ENCODE measurements around the gene PRKCQ. TPM values are rescaled to one million over a fixed set of nuclear protein-coding genes. Genes with fewer than 3 reads are reported as not detected.
"Not testable (repeated sequence)": the region's sequence is repeated elsewhere in the genome, so short reads cannot be mapped to it uniquely, and the experiment has no call there.

The PRKCQ gene
- total RNA-seq, 2 donors from 2014 or later = 0.33 to 6.0 TPM

DNA sequence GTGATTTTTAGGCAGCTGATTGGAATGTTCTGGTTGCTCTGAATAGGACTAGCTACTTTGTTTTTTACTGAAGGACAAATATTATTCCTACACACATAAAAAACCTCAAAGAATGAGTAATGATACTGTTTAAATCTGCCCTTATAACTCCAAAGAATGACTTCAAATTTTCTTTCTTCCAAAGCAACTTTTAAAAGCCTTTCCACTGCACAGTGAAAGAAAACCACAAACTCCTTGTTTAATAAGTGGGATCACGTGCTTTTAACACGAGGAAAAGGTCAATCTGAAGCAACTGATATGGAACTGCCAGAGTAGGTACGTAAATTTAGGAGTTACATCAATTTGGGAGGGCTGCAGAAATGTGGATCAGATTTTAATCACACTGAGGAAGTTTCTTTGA lies 8.0 kb upstream of the PRKCQ start:
- intact Hi-C loops (cut with DNase I) = no loop called here
- DNase-seq = no peak
- WGBS, 2 donors = 70 to 78% methylated on average over 3 of the region's 3 CpGs
- no peak for ATAC-seq
- H3K4me1 ChIP-seq = no peaks in the 10 kb centered on the region
- TF ChIP-seq, protein P1, sequence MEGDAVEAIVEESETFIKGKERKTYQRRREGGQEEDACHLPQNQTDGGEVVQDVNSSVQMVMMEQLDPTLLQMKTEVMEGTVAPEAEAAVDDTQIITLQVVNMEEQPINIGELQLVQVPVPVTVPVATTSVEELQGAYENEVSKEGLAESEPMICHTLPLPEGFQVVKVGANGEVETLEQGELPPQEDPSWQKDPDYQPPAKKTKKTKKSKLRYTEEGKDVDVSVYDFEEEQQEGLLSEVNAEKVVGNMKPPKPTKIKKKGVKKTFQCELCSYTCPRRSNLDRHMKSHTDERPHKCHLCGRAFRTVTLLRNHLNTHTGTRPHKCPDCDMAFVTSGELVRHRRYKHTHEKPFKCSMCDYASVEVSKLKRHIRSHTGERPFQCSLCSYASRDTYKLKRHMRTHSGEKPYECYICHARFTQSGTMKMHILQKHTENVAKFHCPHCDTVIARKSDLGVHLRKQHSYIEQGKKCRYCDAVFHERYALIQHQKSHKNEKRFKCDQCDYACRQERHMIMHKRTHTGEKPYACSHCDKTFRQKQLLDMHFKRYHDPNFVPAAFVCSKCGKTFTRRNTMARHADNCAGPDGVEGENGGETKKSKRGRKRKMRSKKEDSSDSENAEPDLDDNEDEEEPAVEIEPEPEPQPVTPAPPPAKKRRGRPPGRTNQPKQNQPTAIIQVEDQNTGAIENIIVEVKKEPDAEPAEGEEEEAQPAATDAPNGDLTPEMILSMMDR (IDR thresholded peaks at IDR 0.05) = no peak
- TF ChIP-seq POLR2A (IDR thresholded peaks at IDR 0.05) = no peak
- no peaks in the 10 kb centered on the region for H3K9me3 ChIP-seq
- no peaks in the 10 kb centered on the region for H3K27me3 ChIP-seq
- no peak overlapping the region for H3K4me3 ChIP-seq
- no peak overlapping the region for H3K27ac ChIP-seq
- no peaks in the 10 kb centered on the region for H3K36me3 ChIP-seq (replicated peaks in 1 of 2; ENCODE audit: insufficient read depth in 1 of 2, low read depth in 2 of 2)

DNA sequence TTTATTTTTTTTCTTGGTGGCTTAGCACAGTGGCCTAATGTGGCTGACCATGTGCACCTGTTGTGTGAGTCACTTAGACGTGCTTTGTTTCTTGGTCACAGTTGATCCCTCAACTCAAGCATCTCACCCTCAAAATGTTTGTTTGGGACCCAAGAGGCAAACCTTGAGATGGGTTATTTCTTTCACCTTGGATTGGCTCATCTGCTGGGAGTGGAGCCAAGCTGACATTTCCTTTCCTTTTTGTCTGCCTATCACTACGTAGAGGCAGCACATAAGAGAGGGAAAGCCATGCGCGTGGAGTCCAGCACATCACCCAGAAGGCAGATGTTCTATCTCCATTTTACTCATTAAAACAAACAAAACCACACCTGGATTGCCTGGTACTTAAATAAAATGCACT lies 6.4 kb upstream of the PRKCQ start:
- ATAC-seq (no peak), DNase-seq (no peak)
- Histone ChIP-seq H3K4me1 (no peaks in the 10 kb centered on the region), H3K27ac (no peak overlapping the region), H3K36me3 (replicated peaks in 1 of 2; ENCODE audit: insufficient read depth in 1 of 2, low read depth in 2 of 2) (no peaks in the 10 kb centered on the region), H3K27me3 (no peaks in the 10 kb centered on the region), H3K4me3 (no peak overlapping the region), H3K9me3 (no peaks in the 10 kb centered on the region)
- WGBS, 2 donors = 82 to 92% methylated on average over 4 of the region's 4 CpGs
- intact Hi-C loops (cut with DNase I) = no loop called here
- TF ChIP-seq, protein P1 (IDR thresholded peaks at IDR 0.05) = no peak

- H3K9me3 ChIP-seq = no peaks in the 10 kb centered on the region
- DNase-seq = no peak
- no peak overlapping the region for H3K4me3 ChIP-seq
- no peak for ATAC-seq
- WGBS, 2 donors = 74 to 88% methylated on average over 10 of the region's 10 CpGs
- peaks cover 11% of the 10 kb centered on the region for H3K4me1 ChIP-seq
- no peaks in the 10 kb centered on the region for H3K36me3 ChIP-seq (replicated peaks in 1 of 2; ENCODE audit: insufficient read depth in 1 of 2, low read depth in 2 of 2)
- TF ChIP-seq, protein P1 (IDR thresholded peaks at IDR 0.05) = no peak
- no peak for TF ChIP-seq POLR2A (IDR thresholded peaks at IDR 0.05)
- intact Hi-C loops (cut with DNase I) = no loop called here
- H3K27me3 ChIP-seq = no peaks in the 10 kb centered on the region
- H3K27ac ChIP-seq = no peak overlapping the region
Measured at GRCh38 chr10:6583447-6583846, 3.4 kb upstream of the PRKCQ start.

DNA sequence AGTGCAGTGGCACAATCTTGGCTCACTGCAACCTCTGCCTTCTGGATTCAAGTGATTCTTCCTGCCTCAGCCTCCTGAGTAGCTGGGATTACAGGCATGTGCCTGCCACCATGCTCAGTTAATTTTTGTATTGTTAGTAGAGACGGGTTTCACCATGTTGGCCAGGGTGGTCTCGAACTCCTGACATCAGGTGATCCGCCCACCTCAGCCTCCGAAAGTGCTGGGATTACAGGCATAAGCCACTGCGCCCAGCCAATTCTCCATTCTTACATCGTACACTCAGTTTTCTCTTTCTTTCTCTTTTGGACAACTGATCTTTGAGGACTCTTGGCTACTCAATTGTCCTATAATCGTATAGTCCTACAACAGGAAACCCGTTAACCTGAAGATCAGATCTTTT lies 2.8 kb upstream of the PRKCQ start:
- WGBS, 2 donors = 96 to 97% methylated on average over 8 of the region's 8 CpGs
- H3K36me3 ChIP-seq (replicated peaks in 1 of 2; ENCODE audit: insufficient read depth in 1 of 2, low read depth in 2 of 2); H3K27me3 ChIP-seq; H3K27ac ChIP-seq; H3K4me3 ChIP-seq; DNase-seq; H3K9me3 ChIP-seq; intact Hi-C loops (cut with DNase I); ATAC-seq: not testable (repeated sequence)
- H3K4me1 ChIP-seq = peaks cover 13% of the 10 kb centered on the region

DNA sequence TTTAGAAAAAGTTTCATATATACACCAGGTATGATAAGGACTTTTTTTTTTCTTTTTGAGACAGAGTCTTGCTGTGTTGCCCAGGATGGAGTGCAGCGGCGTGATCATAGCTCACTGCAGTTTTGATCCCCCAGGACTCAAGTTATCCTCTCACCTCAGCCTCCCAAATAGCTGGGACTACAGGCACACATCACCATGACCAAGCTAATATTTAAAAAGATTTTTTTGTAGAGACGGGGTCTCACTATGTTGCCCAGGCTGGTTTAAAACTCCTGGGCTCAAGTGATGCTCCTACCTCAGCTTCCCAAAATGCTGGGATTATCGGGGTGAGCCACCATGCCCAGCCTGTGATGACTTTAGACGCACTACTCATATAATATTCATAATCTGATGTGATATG lies 2.2 kb upstream of the PRKCQ start:
- no peaks in the 10 kb centered on the region for H3K9me3 ChIP-seq
- no peaks in the 10 kb centered on the region for H3K36me3 ChIP-seq (replicated peaks in 1 of 2; ENCODE audit: insufficient read depth in 1 of 2, low read depth in 2 of 2)
- TF ChIP-seq, protein P1 (IDR thresholded peaks at IDR 0.05) = no peak
- no peak for TF ChIP-seq POLR2A (IDR thresholded peaks at IDR 0.05)
- intact Hi-C loops (cut with DNase I) = no loop called here
- WGBS, 2 donors = 96 to 97% methylated on average over 5 of the region's 5 CpGs
- peaks cover 13% of the 10 kb centered on the region for H3K4me1 ChIP-seq
- DNase-seq (no peak), ATAC-seq (no peak)
- H3K4me3 ChIP-seq = no peak overlapping the region
- H3K27ac ChIP-seq = no peak overlapping the region
- no peaks in the 10 kb centered on the region for H3K27me3 ChIP-seq

Measured in body of pancreas (tissue), 4 donors.